Amygdala (tissue), 56 donors: Measurements from ENCODE around the gene SLC16A12.

Source experiments
- DNase-seq, 56 donors: peaks; one replicate each; lab custom pipeline; 2025; lab: John Stamatoyannopoulos, UW

The SLC16A12 gene

GRCh38 chr10:89535171-89536012 lies at the start of gene SLC16A12:
Gene SLC16A12, minus strand, starts transcription at chr10:89535594. Its CDS starts 73,016 bp downstream, at chr10:89462578.
- no peak for DNase-seq

- DNase-seq: no peak
Observed at GRCh38 chr10:89582022-89582421, 46.6 kb upstream of the SLC16A12 start.

- DNase-seq: no peak
Observed at GRCh38 chr10:89580243-89580642, 44.8 kb upstream of the SLC16A12 start.

- DNase-seq: no peak
Observed at GRCh38 chr10:89576696-89577095, 41.3 kb upstream of the SLC16A12 start.

- no peak for DNase-seq
Observed at GRCh38 chr10:89576022-89576421, 40.6 kb upstream of the SLC16A12 start.

GRCh38 chr10:89575031-89575430 lies 39.6 kb upstream of the SLC16A12 start:
- DNase-seq: no peak

- DNase-seq: no peak
Observed at GRCh38 chr10:89574368-89574767, 39.0 kb upstream of the SLC16A12 start.

- no peak for DNase-seq
Observed at GRCh38 chr10:89567576-89568245, 32.3 kb upstream of the SLC16A12 start.

GRCh38 chr10:89566992-89567391 lies 31.6 kb upstream of the SLC16A12 start:
- no peak for DNase-seq

GRCh38 chr10:89566095-89566950 lies 30.9 kb upstream of the SLC16A12 start:
- no peak for DNase-seq

- no peak for DNase-seq
Observed at GRCh38 chr10:89565180-89565579, 29.8 kb upstream of the SLC16A12 start.

GRCh38 chr10:89563861-89564478 lies 28.6 kb upstream of the SLC16A12 start:
- peak in 2 of 56 donors; percentile 36 to 41 for DNase-seq

GRCh38 chr10:89563311-89563710 lies 27.9 kb upstream of the SLC16A12 start:
- no peak for DNase-seq

GRCh38 chr10:89556600-89556999 lies 21.2 kb upstream of the SLC16A12 start:
- no peak for DNase-seq

GRCh38 chr10:89555688-89556445 lies 20.5 kb upstream of the SLC16A12 start:
- no peak for DNase-seq

GRCh38 chr10:89554433-89554832 lies 19.0 kb upstream of the SLC16A12 start:
- DNase-seq: no peak

- no peak for DNase-seq
Observed at GRCh38 chr10:89553064-89553734, 17.8 kb upstream of the SLC16A12 start.

GRCh38 chr10:89552213-89552612 lies 16.8 kb upstream of the SLC16A12 start:
- no peak for DNase-seq

- no peak for DNase-seq
Observed at GRCh38 chr10:89550509-89550908, 15.1 kb upstream of the SLC16A12 start.
